GM12892 (cell line): ENCODE results near the gene LCNL1.

Experiments
- POLR2A ChIP-seq: IDR thresholded peaks from 2 replicates; pipeline ENCODE4 v1.6.1; 2011; ENCODE audit warnings: low read depth, low read length, control low read depth
- POLR2AphosphoS5 ChIP-seq: IDR thresholded peaks from 2 replicates; pipeline ENCODE4 v1.6.1; 2011; ENCODE audit warnings: low read depth, low read length, control low read depth

- TF ChIP-seq POLR2A: no peak
- TF ChIP-seq POLR2AphosphoS5: no peak
These were observed 19.0 kb upstream of the LCNL1 start for GRCh38 chr9:136963751-136964150.
